ENCODE results near the gene LCMT1.
A peak's percentile ranks its signal among the peaks of the same experiment; 100 is the strongest.

The LCMT1 gene

DNA sequence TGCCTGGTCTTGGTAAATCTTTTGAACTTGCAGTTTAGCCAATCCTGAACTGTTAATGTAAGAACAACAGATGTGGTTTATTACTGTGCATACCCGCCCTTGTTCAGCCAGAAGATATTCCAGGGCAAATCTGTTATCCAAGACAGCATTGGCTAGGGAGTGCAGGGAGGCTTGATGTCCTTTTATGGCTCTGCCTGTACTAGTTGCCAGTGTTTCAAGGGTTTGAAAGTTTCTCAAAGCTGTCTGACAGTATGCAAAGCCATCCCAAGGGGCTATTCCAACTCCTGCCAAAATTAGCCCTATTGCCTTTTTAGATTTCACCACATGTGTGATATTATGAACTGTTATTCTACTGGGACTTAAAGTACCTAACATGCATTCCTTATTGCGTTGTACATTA lies 30.1 kb downstream of the LCMT1 start:
- TF ChIP-seq CTCF (IDR thresholded peaks at IDR 0.05): no peak
- Histone ChIP-seq H3K27ac (peak overlapping the region; percentile 8 to 51), H3K4me3 (no peak overlapping the region)
- DNase-seq (ENCODE audit: low spot score): no peak

DNA sequence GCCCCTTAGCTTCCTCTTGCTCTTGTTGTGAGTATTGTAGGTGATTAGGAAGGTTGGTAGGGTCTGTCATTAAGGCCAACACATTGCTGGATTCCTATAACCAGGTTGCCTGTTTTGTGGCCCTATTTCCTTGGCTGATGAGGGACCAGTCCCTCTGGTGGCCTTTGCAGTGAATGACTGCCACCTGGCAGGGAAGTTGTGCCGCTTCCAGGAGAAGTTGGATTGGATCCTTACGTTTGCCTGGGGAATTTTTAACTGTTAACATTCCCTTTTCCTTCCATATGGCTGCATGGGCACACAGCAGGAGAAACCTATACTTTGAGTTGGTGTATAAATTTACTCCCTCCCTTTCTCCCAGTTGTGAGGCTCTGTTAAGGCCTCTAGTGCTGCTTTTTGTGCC lies 32.4 kb downstream of the LCMT1 start:
- no peak for TF ChIP-seq CTCF (IDR thresholded peaks at IDR 0.05)
- DNase-seq (ENCODE audit: low spot score): no peak
- no peak overlapping the region for H3K4me3 ChIP-seq
- no peak overlapping the region for H3K27ac ChIP-seq

DNA sequence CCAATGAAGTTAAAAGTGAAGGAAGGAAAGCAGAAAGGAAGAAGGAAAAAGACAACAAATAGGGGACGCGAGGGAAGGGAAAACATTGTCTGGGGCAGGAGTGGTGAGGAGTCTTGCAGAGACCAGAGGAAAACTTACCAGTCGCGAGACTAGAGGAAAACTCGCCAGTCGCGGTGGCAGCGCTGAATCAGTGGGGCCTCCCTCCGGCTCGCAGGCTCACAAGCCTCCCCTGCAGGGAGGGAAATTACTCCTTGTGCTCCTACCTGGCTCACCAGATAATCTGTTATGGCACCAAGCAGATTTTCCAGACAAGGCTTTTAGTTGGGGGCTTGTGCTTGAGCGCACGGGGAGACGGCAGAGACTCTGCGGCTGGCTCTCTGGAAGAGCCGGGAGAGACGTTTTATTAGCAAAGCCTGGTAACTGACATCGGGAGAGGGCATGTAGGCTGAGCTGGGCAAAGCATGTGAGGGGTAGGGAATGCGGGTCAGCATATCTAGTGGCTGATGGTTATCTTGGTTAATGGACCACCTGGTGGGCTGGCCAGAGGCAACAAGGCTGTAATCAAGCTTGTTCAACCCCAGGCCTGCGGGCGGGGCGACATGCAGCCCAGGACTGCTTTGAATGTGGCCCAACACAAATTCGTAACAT lies 37.1 kb downstream of the LCMT1 start:
- no peak for TF ChIP-seq CTCF (IDR thresholded peaks at IDR 0.05)
- Histone ChIP-seq H3K4me3 (no peak overlapping the region), H3K27ac (no peak overlapping the region)
- DNase-seq (ENCODE audit: low spot score): no peak

GRCh38 chr16:25151996-25152395 lies 40.5 kb downstream of the LCMT1 start:
- H3K4me3 ChIP-seq: no peak overlapping the region
- TF ChIP-seq CTCF (IDR thresholded peaks at IDR 0.05): no peak
- DNase-seq (ENCODE audit: low spot score): no peak
- H3K27ac ChIP-seq: no peak overlapping the region

GRCh38 chr16:25155553-25156460 lies 44.3 kb downstream of the LCMT1 start:
- DNase-seq (ENCODE audit: low spot score): no peak
- TF ChIP-seq CTCF (IDR thresholded peaks at IDR 0.05): no peak

GRCh38 chr16:25157271-25157875 lies 45.8 kb downstream of the LCMT1 start:
- Histone ChIP-seq H3K27ac (no peak overlapping the region), H3K4me3 (no peak overlapping the region)
- DNase-seq (ENCODE audit: low spot score): no peak
- TF ChIP-seq CTCF (IDR thresholded peaks at IDR 0.05): no peak

More at GRCh38 chr16:25155553-25156460, 44.3 kb downstream of the LCMT1 start:
- no peak overlapping the region for H3K4me3 ChIP-seq
- no peak overlapping the region for H3K27ac ChIP-seq

All from coronary artery (tissue), 2 donors.